Endothelial cell of umbilical vein (primary cell): ENCODE results near the gene TMEM45B.
A peak's percentile ranks its signal among the peaks of the same experiment; 100 is the strongest.

Source experiments
- EZH2 ChIP-seq: IDR thresholded peaks from 2 replicates; pipeline ENCODE4 v1.6.1; 2012; ENCODE audit warnings: borderline replicate concordance, low read depth, mild to moderate bottlenecking, moderate library complexity, low read length, inconsistent platforms; ENCODE audit not compliant: severe bottlenecking
- POLR2A ChIP-seq: IDR thresholded peaks from 2 replicates; pipeline ENCODE4 v1.6.1; 2012; ENCODE audit warnings: low read depth, mild to moderate bottlenecking, control low read depth, low read length
- POLR2AphosphoS5 ChIP-seq: IDR thresholded peaks from 2 replicates; pipeline ENCODE4 v1.6.1; 2012; ENCODE audit warnings: low read depth, mild to moderate bottlenecking, control low read depth, low read length, moderate library complexity; ENCODE audit not compliant: insufficient read depth
- TF ChIP-seq, protein P1 (sequence below), 2 donors: IDR thresholded peaks; 1 replicate in 1 of 2; 2 replicates in 1 of 2; pipeline ENCODE4 v1.5.1; 2011; ENCODE audit warnings: low read length in 2 of 2, mild to moderate bottlenecking in 2 of 2, moderate library complexity in 2 of 2, control low read depth in 1 of 2, inconsistent platforms in 1 of 2, low read depth in 1 of 2; ENCODE audit not compliant: insufficient read depth in 1 of 2; ENCODE audit errors: extremely low read depth in 1 of 2

- TF ChIP-seq, protein P1, sequence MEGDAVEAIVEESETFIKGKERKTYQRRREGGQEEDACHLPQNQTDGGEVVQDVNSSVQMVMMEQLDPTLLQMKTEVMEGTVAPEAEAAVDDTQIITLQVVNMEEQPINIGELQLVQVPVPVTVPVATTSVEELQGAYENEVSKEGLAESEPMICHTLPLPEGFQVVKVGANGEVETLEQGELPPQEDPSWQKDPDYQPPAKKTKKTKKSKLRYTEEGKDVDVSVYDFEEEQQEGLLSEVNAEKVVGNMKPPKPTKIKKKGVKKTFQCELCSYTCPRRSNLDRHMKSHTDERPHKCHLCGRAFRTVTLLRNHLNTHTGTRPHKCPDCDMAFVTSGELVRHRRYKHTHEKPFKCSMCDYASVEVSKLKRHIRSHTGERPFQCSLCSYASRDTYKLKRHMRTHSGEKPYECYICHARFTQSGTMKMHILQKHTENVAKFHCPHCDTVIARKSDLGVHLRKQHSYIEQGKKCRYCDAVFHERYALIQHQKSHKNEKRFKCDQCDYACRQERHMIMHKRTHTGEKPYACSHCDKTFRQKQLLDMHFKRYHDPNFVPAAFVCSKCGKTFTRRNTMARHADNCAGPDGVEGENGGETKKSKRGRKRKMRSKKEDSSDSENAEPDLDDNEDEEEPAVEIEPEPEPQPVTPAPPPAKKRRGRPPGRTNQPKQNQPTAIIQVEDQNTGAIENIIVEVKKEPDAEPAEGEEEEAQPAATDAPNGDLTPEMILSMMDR (IDR thresholded peaks at IDR 0.05; ENCODE audit: extremely low read depth in 1 of 2, insufficient read depth in 1 of 2, low read depth in 1 of 2, low read length in 2 of 2): no peak
- TF ChIP-seq POLR2A (no peak), EZH2 (no peak), POLR2AphosphoS5 (peak; percentile 45)
These were observed 9.7 kb downstream of the TMEM45B start for GRCh38 chr11:129825380-129825779.
